RPMI8226 (cell line): Measurements from ENCODE around the gene LHX2.
A peak's percentile ranks its signal among the peaks of the same experiment; 100 is the strongest.
"Not testable (repeated sequence)": the region's sequence is repeated elsewhere in the genome, so short reads cannot be mapped to it uniquely, and the experiment has no call there.

ENCODE experiments used
- DNase-seq: peaks from one replicate; pipeline ENCODE4 v3.0.0-alpha.2; 2015

The LHX2 gene, protein sequence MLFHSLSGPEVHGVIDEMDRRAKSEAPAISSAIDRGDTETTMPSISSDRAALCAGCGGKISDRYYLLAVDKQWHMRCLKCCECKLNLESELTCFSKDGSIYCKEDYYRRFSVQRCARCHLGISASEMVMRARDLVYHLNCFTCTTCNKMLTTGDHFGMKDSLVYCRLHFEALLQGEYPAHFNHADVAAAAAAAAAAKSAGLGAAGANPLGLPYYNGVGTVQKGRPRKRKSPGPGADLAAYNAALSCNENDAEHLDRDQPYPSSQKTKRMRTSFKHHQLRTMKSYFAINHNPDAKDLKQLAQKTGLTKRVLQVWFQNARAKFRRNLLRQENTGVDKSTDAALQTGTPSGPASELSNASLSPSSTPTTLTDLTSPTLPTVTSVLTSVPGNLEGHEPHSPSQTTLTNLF

DNA sequence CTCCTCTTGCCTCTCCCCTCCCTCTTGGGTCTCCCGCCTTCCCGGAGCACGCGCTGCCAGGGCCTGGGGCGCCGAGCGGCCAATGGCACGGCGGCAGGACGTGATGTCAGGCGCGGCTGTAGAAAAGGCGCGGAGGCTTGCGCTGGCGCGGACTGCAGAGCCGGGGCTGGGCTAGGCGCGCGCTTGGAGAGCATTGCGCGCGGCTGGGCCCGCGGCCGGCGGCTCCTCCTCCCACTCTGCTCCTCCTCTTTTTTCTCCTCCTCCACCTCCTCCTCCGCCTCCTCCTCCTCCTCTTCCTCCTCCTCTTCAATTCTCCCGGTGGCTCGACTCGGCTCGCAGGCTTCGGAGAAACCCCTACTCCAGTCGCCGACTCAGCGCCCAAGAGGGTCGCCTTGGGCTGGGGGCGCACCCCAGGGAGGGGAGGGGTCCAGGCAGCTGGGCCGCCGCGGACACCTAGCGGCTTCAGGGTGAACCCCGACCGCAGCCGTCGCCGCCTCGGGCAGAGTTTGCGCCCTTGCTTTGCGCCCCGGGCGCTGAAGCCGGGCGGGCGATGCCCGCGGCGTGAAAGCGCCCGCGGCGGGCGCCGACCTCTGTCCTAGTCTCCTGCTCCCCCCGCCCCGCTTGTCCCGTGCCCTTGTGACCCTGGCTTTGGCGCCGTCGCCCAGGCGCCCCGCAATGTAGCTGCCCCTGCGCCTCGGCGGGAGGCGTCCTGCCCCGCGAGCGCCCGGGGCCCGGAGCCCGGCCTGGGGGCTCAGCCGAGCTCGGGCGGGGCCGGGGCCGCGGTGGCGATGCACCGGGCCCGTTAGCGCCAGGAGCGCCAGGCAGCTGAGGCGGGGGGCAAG lies at the start of gene LHX2:
LHX2 (plus strand) TSS at position 309 of the 842 bp plus-strand sequence. CDS start 581 bp downstream, outside the sequence.
- DNase-seq = peak; percentile 81

DNA sequence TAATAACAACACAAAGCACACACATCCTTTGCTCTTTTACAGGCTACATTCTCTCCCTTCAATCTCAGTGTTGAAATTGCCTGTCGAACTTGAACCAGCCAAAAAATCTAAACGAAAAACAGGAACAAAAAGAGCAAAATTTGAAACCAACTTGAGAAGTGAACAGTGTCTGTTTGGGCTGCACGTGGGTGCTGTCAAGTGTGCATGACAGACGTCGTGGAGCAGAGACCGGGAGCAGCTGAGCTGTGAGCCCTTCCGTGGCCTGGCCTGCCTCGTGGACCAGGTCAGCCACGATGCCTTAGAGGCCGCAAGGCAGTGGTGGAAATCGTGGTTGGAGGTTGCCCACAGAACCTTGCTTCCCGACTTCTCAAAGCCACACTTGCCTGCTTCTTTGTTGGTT lies 46.8 kb upstream of the LHX2 start:
- DNase-seq = no peak

DNA sequence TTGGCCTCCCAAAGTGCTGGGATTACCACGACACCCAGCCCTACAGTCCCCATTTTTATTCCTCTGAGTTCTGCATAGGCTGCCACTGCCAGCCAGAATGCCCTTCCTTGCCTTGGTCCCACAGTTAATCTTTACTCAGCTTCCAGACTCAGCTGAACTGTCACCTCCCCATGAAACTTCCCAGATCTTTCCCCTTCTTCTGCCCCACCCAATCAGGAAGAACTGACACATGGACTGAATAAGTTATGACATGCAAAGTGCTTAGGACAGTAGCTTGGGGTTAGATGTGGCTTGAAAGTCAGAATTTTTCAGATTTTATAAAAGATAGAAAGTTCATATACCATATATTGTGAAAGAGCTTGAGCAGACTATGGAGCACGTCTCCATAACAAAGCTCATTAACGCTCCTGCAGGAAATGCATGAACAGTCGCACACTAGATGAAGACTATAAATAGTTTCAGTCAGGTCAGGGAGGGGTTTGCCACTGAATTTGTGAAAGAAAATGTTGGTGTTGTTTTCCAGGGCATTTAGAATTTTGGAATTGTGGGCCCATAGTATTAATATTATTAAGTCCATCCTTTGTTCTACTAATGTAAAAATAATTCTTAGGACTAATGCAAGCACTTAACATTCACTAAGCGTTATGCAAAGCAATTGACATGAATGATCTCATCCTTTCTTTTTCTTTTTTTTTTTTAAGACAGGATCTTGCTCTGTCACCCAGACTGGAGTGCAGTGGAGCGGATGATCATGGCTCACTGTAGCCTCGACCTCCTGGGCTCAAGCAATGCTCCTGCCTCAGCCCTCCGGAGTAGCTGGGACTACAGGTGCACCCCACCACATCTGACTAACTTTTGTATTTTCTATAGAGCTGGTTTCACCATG lies 45.5 kb upstream of the LHX2 start:
- no peak for DNase-seq

GRCh38 chr9:123967323-123967722 lies 44.2 kb upstream of the LHX2 start:
- DNase-seq = no peak

DNA sequence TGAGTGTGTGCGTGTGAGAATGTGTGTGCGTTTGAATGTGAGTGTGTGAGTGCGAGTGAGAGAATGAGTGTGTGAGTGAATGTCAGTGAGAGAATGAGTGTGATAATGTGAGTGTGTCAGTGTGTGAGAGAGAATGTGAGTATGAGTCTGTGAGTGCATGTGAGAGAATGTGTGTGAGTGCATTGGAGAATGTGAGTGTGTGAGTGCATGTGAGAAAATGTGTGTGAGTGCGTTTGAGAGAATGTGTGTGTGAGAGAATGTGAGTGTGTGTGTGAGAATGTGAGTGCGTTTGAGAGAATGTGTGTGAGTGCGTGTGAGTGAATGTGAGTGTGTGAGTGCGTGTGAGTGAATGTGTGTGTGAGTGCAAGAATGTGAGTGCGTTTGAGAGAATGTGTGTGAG lies 39.0 kb upstream of the LHX2 start:
- DNase-seq = no peak

GRCh38 chr9:123973590-123974223 lies 37.9 kb upstream of the LHX2 start:
- no peak for DNase-seq

GRCh38 chr9:123974471-123974870 lies 37.1 kb upstream of the LHX2 start:
- DNase-seq = no peak

- DNase-seq = no peak
Measured at GRCh38 chr9:123975871-123976270, 35.7 kb upstream of the LHX2 start.

GRCh38 chr9:123976579-123976978 lies 35.0 kb upstream of the LHX2 start:
- not testable (repeated sequence) for DNase-seq

- DNase-seq = no peak
Measured at GRCh38 chr9:123978981-123979380, 32.6 kb upstream of the LHX2 start.

GRCh38 chr9:123982535-123982934 lies 29.0 kb upstream of the LHX2 start:
- DNase-seq = no peak

DNA sequence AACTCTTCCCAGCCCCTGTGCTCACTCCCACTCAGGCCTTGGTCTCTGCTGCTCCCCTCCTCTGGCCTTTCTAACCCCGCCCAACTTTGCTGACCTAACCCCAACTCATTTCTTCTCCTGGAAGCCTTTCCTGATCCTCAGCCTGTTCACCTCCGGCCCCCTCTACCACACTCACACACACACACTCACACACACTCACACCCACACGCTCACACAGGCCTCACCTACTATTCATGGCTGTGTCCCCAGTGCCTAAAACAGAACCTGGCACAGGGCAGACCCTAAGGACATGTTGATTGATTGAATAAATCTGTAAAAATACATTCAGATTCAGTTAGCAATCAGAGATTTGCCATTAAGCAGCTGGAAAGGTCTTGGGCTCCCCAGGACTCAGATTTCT lies 28.5 kb upstream of the LHX2 start:
- DNase-seq = no peak

DNA sequence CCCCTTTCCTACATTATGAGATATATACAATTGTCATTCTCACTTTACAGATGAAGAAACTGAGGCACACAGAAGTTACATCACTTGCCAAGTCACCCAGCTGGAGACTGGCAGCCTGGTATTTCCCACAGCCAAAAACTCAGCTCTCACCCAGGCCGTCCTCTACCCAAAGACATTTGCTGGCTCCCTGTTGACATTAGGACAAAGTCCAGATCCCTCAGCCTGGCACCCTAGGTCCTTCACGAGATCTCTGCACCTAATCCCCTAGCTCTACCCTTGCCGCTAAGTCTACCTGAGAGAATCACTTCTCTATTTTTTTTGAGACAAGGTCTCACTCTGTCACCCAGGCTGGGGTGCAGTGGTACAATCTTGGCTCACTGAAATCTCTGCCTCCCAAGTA lies 26.8 kb upstream of the LHX2 start:
- no peak for DNase-seq

DNA sequence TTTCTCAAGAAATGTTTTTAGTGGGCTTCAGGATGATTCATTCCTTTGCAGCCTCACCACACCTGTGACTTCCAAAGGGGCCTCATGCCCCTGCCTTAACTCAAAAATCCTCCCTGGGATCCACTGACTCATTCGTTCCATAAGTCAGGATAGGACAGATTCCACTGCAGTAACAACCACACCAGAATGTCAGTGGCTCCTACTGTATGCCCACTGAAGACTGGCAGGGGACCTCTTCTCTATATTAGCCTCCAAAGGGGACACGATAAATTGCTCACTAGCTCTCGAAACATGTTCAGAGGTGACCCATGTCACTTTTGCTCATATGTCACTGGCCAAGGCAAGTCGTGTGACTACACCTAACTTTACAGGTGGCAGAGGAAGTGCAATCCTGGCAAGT lies 25.7 kb upstream of the LHX2 start:
- no peak for DNase-seq

DNA sequence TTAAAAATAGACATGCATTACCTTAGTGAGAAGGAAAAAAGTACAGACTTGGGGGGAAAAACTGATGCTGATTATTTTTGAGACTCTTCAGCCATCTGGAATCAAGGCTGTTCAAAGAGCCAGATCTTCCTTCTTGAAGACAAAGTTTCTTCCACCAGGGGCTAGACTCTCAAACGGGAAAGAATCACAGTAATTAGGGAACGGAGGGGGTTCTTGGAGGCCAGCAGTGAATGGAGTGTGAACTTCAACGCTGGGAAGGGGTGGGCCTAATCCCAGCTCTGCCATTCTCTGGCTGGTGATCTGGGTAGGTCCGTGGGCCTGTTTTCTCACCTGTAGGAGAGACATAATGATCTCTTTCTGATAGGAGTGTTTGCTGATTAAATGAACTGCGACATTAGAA lies 21.1 kb upstream of the LHX2 start:
- no peak for DNase-seq

DNA sequence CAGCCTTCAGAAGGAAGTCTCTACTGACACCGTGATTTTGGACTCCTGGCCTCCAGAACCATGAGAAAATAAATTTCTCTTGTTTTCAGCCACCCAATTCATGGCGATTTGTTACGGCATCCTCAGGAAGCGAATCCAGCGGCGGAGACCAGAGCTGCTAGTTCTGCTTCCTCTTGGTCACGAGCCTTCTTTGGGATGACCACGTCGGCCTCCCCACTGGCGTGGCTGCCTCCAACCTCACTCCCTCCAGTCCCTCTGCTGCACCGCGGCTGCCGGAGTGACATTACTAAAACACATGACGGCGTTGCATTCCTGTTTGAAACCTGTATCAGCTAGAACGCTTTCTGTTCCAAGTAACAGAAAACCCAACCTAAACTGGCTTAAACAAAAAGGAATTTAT lies 18.9 kb upstream of the LHX2 start:
- DNase-seq = not testable (repeated sequence)

DNA sequence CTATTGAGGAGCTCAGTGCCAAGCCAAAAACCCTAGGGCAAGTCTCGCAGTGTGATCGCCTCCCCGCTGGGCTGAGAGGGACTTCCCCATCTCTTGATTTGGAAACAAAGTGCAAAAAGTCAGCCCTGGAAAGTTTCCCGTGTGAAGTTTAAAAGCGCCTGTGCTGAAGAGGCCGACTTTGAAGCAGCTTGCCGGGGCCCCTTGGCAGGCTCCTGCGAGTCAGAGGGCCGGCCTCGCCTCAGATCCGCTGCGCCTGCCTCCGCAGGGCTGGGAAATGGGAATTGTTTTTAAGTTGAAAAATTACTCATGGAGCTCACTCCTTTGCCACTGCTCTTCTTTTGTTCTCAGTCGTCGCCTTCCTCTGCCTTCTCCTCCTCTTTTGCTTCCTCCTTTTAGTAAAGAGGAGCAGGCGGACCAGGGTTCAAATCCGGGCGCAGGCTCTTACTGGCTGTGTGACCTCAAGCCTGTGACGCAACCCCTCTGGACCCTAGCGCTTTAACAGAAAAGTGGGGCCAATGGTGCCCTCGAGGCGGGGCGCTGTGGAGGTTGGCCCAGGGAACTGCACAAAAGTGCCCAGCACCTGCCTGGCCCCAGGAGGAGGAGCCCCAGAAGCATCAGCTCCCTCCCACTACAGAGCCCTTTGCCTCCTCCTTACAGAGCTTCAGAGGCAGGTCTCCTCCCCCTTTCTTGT lies 14.7 kb upstream of the LHX2 start:
- DNase-seq = peak; percentile 50

DNA sequence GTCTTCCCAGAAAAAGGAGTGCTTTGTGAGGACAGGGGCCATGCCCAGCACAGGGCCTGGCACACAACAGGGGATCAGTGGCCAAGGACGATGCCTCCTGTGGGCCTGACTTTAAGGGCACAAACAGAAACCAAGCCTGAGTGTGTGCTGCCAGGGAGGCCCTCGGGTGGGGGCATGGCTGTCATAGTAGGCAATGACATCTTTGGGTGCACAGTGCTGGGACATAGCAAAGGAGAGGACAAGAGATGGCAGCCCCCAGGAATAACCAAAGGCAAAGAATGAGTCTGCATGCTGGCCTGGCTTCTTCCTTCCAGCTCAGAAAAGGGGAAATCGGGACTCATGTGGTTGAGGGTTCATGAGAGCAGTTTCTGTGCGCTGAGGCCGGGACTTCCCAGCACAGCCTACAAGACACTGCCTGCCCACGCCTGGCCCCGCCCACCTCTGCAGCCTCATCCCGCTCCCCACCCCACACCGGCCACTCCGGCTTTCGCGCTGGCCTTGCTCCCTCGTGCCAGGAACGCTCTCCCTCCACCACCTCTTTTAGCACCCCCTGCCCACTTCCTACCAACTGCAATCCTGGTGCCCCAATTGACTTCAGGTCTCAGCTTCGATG lies 13.8 kb upstream of the LHX2 start:
- no peak for DNase-seq

GRCh38 chr9:123998278-123998925 lies 13.2 kb upstream of the LHX2 start:
- DNase-seq = no peak

DNA sequence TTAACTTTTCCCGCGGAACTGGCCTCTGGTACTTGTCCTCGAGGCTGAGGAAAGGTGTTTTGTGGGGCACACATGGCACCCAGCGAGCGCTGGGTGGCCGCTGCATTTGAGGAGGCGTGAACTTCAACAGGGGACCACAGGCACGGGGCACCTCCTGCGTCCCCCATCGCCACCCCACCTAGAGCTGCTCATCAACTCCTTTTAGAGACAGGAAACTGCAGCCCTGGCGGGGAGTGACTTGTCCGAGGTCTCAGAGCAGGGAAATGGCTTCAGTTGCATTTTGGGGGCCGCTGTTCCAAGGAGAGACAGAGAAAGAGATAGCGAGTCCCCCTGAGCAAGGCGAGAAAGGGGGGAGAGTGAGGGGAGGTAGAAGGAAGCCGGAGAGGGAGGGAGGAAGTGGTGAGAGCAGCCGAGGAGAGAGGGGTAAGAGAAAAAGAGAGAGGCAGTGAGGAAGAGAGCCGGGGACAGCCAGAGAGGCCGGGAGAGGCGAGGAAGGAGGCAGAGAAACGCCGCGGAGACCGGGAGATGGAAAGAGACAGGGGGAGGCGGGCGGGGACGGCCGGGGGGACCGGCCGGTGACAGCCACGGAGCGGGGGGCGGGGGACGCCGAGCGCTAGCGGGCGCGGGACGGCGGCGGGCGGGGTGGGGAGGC lies 12.5 kb upstream of the LHX2 start:
- DNase-seq = no peak
